GM12874 (cell line): ENCODE data around the gene BEND7.

Source experiments
- CTCF ChIP-seq: IDR thresholded peaks from 2 replicates; pipeline ENCODE4 v1.5.1; 2011; ENCODE audit warnings: low read depth, mild to moderate bottlenecking, control low read depth, low read length, moderate library complexity; ENCODE audit not compliant: insufficient read depth

The BEND7 gene

DNA sequence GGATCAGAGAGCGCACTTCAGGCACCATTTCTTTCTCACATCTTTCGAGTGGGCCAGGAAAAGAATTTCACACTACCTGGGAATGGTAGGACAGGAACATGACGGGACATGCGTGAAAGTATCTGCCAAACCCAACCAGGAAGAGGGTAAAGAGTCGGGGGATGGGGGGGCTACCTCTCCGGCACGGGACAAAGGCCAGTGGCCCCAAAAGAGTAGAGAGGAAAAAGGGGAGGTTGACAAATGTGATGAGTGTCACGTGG lies 830 bp upstream of the BEND7 start:
- TF ChIP-seq CTCF = no peak

DNA sequence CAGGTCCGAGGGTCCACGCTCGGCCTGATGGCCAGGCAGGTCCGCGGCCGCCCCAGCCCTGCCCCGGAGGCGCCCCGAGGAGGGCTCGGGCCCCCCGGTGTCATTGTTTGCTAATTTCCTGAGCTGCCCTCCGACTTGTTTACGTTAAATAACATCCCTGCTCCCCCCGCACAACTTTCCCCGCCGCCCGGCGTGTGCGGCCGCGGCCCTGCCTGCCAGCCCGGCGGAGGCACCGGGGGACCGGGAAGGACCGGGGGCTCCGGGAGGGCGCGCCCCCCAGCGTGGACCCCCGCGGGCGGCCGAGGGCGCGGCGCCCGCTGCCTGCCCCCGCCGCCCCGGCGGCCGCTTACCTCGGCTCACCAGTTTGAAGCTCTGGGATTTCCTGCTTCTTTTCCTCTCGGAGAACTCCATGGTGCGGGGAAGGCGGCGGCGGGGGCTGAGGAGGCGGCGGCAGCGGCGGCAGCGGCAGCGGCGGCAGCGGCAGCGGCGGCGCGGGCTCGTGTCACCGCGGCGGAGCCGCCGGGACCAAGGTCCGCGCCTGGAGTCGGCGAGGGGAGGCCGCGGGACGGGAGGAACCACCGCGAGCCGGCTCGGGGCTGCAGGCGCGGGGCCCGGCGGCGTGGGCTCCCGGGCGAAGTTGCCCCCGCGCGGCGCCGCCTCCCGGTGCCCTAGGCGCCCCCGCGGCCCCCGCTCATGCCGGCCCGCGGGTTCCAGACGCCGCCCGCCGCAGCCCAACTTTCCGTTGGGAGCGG lies 515 bp downstream of the BEND7 start:
- TF ChIP-seq CTCF = no peak

GRCh38 chr10:13527864-13528122 lies 1.0 kb downstream of the BEND7 start:
- TF ChIP-seq CTCF = no peak

DNA sequence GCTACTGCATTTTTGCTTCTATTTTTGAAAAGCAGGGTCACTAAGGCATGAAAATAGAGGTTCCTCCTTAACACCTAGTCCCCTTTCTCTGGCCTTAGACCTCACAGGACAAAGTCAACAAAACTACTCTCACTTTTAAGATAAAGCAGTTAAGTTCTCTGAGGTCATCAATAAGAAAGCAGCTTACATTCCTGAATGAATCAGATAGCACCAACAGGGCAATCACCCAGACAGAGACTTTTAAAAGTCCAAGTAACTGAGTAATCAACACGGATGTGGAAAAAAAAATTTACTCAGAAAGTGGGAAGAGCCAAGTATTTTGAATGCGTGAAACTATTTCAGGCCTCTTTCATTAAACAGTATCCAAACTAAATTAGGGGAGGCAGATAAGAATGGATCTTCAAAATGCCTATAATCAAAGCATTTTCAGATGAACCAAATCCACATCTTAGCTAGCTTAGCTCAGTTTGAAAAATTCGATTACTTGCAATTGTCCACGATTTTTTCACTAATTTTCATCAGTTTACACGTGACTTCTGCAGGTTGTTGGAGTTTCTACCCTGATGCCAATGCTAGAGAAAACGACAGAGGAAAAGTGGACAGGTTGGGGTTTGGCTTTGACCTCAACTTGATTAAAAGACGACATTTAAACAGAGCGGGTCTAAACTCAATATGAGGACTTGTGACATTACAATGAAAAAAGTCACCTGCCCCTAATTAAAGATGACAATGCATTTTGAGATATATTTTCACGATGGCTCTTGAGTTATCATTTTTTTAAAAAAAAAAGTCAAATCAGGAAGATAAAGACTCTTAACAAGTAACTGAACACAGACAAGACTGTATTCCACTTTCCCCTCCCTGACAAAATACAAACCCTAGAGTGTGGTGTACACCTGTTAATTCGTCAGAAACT lies 1.6 kb downstream of the BEND7 start:
- TF ChIP-seq CTCF = no peak

DNA sequence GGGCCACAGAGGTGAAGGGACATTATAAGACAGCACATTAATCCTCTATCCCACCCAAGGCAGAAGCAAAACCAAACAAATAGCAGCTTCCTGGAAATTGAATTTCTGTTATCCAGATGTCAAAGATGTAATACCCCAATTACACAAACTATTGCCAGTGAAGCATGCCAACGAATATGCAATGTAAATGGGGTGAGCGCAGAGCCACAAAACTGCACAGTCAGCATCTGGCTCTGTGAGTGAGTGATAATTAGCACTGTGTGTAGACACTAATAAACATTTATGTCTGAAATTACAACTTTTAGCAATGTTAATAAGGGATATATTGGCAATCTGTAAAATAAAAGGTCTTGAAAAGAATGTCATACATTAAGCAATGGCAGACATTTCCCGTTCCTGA lies 3.2 kb downstream of the BEND7 start:
- TF ChIP-seq CTCF = no peak

DNA sequence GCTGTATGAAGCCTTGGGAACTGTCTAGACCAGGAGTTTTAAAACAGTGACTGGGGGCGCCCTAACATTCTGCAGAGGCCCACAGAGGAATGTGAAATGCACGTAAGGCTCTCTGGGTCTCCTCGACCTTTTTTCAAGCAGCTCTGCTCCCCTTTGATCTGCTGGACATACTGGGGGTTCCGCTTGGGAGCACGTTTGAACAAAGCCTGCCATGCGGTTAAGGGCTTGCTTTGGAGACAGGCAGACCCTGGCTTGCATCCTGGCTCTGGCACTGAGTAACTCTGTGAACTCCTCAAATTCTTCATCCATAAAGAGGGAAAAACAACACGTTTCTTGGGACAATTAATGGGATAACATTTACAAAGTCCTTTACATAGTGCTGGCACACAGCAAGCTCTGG lies 7.8 kb downstream of the BEND7 start:
- TF ChIP-seq CTCF = no peak

GRCh38 chr10:13520194-13520593 lies 8.6 kb downstream of the BEND7 start:
- TF ChIP-seq CTCF = no peak
